Medulla oblongata (tissue), 1 donor: Measurements from ENCODE around the gene CES1.
"Not testable (repeated sequence)": the region's sequence is repeated elsewhere in the genome, so short reads cannot be mapped to it uniquely, and the experiment has no call there.

Source experiments
- DNase-seq: peaks from one replicate; pipeline ENCODE4 v3.0.0-alpha.2; 2015; ENCODE audit errors: extremely low spot score

CES1 gene

GRCh38 chr16:55790240-55790639, 42.7 kb downstream of the CES1 start:
- not testable (repeated sequence) for DNase-seq

- not testable (repeated sequence) for DNase-seq
Observed at GRCh38 chr16:55782793-55783091, 50.2 kb downstream of the CES1 start.

- DNase-seq: not testable (repeated sequence)
Observed at GRCh38 chr16:55782091-55782792, 50.7 kb downstream of the CES1 start.

- DNase-seq: not testable (repeated sequence)
Observed at GRCh38 chr16:55781456-55781855, 51.4 kb downstream of the CES1 start.

GRCh38 chr16:55780095-55780407, 52.8 kb downstream of the CES1 start:
- DNase-seq: not testable (repeated sequence)

- DNase-seq: no peak
Observed at GRCh38 chr16:55779402-55780094, 53.3 kb downstream of the CES1 start.

GRCh38 chr16:55778757-55779156, 54.1 kb downstream of the CES1 start:
- no peak for DNase-seq

GRCh38 chr16:55775857-55776256, 57.0 kb downstream of the CES1 start:
- no peak for DNase-seq

- no peak for DNase-seq
Observed at GRCh38 chr16:55773859-55774549, 58.9 kb downstream of the CES1 start.

- no peak for DNase-seq
Observed at GRCh38 chr16:55765161-55765560, 67.7 kb downstream of the CES1 start.

- DNase-seq: no peak
Observed at GRCh38 chr16:55760310-55761001, 72.4 kb downstream of the CES1 start.

- DNase-seq: not testable (repeated sequence)
Observed at GRCh38 chr16:55759965-55760309, 73.0 kb downstream of the CES1 start.

GRCh38 chr16:55757595-55758527, 75.0 kb downstream of the CES1 start:
- not testable (repeated sequence) for DNase-seq

GRCh38 chr16:55756963-55757362, 75.9 kb downstream of the CES1 start:
- DNase-seq: no peak

- DNase-seq: peak; percentile 25
Observed at GRCh38 chr16:55754056-55754455, 78.8 kb downstream of the CES1 start.

GRCh38 chr16:55753145-55753631, 79.7 kb downstream of the CES1 start:
- DNase-seq: not testable (repeated sequence)
